ENCODE measurements around the gene FUCA2.
A peak's percentile ranks its signal among the peaks of the same experiment; 100 is the strongest.

The FUCA2 gene, protein sequence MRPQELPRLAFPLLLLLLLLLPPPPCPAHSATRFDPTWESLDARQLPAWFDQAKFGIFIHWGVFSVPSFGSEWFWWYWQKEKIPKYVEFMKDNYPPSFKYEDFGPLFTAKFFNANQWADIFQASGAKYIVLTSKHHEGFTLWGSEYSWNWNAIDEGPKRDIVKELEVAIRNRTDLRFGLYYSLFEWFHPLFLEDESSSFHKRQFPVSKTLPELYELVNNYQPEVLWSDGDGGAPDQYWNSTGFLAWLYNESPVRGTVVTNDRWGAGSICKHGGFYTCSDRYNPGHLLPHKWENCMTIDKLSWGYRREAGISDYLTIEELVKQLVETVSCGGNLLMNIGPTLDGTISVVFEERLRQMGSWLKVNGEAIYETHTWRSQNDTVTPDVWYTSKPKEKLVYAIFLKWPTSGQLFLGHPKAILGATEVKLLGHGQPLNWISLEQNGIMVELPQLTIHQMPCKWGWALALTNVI

DNA sequence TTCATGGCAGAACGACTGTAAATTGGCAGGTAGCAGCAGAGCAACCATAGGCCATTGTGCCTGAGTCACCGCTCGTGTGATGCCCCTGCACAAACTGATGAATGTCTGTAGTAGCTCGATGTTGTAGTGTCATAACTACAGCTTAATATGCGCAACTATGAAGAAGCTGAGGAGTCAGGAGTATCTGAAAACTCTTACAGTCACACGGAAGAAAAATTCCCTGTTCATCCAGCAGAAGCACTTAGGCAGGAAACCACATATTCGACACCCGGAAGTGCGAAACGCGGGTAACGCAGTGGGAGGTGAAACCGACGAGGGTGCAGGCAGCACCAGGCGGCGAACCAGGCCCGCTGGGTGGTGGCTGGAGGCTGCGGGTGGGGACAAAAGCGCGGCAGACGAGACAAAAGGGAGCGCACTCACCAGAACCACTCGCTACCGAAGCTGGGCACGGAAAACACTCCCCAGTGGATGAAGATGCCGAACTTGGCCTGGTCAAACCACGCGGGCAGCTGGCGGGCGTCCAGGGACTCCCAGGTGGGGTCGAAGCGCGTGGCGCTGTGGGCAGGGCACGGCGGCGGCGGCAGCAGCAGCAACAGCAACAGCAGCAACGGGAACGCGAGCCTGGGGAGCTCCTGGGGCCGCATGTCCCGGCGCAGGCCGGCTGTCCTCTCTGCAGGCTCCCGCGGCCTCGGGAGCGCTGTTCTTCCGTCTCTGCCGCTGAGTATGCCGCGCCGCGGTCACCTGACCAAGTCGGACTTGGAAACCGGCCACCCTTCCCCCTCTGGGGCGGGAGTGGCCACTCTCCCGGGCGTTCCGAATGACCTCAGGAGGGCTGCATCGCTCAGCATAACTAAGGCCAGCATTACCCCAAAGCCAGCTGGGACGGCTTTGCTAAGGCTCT, at the start of gene FUCA2:
TSS of gene FUCA2 (minus strand) at position 730 of the 901 bp plus-strand sequence. CDS start at position 644, 86 bp downstream.
- peak; percentile 45 to 54 for DNase-seq (ENCODE audit: low read depth in 2 of 2)

DNA sequence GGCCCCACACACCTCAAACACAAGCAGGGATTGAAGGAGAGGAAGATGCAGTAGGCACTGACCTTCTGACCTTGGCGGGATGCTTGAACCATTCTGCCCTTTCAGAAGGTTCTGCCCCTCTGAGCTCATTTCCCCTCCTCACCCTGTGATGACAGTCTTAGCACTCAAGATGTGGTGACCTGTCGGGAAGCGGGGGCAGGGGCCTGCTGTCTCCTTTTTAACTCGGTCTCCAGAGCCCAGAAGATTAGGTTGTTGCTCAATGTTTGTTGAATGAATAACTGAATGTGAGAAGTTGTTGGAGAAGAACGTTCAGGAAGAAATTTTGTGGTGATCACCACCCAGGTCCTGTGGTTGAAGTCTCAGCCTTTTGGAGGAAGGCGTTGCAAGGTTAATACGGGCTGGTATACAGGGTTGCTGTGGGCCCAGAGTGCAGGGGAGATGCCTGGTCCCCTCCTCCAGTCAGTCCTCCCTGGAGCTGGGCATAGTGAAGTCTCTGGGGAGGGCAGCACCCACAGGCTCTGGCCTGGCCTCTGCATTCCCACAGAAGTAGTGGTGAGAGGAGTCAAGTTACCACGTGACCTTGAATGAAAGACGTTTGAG, 49.7 kb upstream of the FUCA2 start:
- no peak for DNase-seq (ENCODE audit: low read depth in 2 of 2)

DNA sequence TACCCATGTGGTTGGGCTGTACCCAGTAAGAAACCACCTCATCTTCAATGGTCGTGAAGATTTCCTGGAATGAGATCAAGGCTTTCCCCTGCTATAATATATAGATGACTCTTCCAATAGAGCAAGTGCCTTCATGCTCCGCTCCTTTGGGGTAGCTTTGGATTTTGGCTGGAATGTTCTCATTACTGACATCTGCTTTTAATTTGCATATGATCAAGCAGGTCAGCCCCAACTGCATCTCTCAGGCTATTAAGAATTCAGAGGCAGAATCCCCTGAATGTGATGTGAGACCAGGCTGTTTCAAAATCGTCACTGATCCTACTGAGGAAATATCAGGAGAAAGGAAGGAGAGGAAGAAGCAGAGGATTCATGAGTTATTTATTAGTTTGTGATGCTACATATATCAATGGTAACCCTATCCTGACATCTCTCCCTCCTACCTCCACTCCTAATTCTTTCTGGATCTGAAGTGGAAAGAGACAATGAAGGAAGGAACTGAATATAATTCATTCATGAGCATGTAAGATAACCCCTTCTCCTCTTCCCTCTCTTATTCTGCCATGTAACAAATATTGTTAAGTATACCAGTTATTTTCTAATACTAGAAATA, 47.6 kb upstream of the FUCA2 start:
- no peak for DNase-seq (ENCODE audit: low read depth in 2 of 2)

DNA sequence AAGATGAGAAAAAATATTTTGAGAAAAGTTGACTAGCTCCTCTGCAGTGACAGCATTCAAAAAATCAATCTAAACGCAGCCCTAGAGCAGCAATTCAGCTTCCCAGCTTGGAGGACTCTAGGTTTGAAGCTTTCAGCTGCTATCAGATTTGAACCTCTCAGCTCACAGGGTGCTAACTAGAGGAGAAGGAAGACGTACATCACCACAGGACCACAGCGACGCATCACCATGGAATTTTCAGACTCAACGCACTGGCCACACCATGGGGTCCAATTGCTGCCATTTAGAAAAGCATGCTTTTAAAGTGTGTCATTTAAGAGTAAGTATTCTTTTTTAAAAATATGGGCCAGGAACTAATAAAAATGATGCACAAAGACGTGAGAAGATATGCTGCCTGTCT, 45.0 kb upstream of the FUCA2 start:
- no peak for DNase-seq (ENCODE audit: low read depth in 2 of 2)

DNA sequence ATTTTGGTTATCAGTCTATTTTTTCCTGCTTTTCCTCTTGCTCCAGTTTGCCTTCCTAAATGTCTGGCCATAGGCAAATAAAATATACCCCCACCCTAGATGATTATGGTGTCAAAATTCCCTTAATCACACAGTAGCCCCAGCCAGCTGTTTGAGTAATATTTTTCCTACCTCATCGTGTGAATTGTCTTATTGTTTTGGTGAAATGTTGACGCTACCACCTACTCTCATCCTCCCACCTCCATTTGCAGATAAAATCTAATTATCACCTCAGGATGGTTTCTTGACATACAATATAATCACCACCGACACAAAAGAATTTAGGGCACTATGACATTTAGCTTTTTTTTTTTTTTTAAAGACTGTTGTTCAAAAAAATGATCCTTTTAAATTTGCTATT, 44.1 kb upstream of the FUCA2 start:
- no peak for DNase-seq (ENCODE audit: low read depth in 2 of 2)

DNA sequence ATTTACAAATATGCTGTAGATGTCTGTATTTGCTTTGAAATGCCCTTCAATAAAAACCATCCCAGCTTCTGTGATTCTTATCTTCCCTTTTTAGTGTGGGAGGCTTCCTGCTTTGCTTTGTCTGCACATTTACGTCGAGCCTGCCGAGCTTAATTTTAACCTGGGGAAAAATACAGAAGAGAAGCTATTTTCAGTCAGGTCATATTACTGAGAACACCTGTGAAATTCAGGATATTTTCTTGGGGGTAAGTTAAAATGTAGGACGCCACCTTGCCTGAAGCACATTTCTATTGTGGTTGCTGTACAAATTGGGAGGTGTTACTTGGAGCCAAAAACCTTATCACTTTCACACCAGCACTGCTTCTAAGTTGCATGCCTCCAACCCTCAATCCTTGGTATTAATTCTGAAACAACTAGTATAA, 43.6 kb upstream of the FUCA2 start:
- no peak for DNase-seq (ENCODE audit: low read depth in 2 of 2)

DNA sequence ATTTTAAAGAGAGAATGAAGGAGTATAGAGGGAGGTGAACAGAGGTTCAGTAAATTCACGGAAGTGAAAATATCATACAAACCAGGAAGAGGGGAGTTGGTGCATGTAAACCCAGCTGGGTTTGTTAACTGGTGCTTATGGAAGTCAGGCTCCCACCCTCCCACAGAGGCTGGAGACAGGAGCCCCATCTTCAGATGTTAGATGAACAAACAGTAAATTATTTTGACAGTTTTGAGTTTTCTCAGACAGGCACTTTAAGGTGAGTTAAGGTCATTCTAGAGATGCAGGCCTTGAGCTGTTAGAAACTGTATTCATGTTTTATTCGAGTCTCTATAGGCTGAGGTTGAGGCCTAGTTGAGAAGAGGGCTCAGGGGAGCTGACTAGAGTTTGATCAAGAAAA, 41.8 kb upstream of the FUCA2 start:
- DNase-seq (ENCODE audit: low read depth in 2 of 2): no peak

DNA sequence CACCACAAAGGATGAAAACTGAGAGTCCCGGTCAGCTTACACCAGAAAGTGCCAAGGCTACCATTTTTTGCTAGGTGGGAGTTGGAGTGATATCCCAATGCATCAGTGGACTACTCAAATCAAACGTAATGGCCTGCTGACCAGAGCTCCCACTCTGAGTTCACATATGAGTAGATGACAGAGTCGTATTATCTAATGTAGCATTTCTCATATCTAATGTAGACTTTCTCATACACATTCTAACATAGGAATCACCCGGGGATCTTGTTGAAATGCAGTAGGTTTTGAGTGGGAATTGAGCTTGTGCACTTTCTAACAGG, 38.4 kb upstream of the FUCA2 start:
- no peak for DNase-seq (ENCODE audit: low read depth in 2 of 2)

DNA sequence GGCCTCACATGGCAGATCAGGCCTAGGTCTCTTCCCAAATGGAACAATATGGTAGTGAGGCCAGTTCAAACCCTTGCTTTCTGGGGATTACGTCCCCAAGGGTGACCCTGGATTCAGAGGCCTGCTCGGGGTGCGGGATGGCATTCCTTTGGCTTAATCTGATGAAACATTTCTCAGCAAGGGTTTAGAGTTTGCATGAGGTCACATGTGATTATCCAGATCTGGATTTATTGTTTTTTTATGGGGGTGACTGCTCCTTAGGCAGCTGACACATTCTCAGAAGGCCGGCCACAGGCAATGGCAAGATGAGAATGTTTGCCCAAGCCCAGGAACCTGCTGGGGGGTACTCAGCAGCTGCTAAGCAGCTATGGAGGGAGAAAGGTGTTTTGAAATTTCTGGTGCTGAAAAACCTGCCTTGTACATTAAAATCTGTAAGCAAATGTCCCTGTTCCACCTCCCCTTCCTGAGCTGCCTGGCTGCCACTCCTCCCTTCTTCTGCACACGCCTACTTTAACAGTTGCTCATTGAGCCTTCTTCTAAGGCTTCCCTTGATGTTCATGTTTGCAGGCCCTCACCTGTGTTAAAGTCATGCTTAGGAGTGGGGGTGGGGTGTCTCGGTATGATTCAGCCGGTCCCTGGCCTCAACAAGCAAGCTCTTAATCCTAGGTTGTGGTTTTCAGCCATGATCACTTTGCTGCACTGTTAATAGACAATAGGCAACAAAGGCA, 37.9 kb upstream of the FUCA2 start:
- DNase-seq (ENCODE audit: low read depth in 2 of 2): peak; percentile 27 to 48

DNA sequence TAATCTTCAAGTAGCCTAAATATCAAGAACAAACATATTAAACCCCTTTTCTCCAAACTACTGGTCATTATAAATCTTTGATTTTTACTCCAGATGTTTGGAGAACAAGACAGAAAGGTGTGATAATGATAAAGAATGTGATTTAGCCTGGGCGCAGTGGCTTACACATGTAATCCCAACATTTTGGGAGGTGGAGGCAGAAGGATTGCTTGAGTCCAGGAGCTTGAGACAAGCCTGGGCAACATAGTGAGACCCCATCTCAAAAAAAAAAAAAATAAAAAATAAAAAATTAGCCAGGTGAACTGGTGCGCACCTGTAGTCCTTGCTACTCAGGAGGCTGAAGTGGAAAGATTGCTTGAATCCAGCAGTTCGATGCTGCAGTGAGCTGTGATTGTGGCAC, 35.1 kb upstream of the FUCA2 start:
- DNase-seq (ENCODE audit: low read depth in 2 of 2): no peak

DNA sequence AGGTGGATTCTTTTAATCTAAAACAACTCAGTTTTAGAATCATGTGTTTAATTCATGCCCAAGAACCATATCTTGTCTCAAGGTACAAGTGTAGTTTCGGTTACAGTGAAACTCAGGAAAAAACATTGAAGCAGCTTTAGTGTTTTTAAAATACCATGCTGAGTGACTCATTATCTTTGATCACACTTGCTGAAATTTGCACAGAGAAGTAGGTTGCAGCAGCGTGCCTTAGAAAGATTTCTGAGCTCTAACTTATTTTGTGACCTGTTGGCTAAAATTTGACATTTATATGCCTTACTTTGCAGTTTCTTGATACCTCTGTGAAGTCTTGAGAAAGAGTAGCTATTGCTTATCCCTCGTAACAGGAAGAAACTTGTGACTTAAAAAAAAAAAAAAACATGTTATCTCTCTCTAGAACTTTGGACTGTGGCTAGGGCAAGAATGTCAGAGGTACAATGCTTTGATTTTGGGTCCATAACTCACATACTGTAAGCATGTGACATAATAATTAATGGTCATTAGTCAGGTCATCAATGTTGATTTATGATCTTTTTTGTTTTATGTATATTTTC, 34.5 kb upstream of the FUCA2 start:
- no peak for DNase-seq (ENCODE audit: low read depth in 2 of 2)

DNA sequence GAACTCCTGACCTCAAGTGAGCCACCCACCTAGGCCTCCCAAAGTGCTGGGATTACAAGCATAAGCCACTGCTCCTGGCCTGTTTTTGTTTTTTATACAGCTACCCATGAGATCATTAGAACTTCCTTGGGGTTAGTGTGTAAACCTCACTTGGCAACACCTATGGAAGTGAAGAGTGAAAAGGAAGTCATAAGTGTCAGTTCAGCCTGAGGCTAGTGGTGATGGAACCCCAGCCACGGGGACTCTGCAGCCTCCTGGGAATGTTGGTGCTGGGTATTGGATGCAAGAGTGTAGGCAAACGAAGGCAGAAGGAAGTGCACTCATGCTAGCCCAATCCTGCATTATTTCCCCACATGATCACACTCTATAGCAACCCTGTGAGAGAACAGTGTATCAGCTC, 33.6 kb upstream of the FUCA2 start:
- no peak for DNase-seq (ENCODE audit: low read depth in 2 of 2)

DNA sequence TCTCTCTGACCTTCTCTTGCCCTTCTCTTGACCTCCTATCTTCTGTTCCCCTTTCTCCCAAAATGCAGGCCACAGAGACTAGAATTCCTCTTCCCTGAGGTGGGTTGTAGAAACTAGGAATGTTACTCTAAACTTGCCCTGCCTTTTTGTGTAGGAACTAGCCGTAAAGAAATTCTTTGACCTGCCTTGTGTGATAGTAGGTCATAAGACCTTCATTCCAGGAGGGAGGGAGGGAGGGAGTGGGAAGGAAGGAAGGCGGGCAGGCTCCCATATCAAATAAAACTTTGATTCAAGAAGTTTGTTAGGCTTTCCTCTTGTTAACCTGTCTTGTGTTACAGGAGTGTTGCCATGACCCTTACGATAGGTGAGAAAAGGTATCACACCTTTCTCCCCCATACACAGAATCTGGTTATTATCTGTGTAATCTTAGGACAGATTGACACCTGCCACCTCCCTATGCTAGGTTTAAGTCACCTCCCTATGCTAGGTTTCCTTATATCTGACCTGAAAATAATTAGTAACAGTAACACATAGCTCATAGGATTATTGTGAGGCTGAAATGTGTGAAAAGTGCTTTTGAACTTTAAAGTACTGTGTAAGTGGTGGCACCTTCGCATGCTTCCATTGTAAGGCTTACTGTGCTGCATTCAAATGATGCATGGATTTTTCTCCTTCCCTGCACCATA, 32.6 kb upstream of the FUCA2 start:
- DNase-seq (ENCODE audit: low read depth in 2 of 2): no peak

DNA sequence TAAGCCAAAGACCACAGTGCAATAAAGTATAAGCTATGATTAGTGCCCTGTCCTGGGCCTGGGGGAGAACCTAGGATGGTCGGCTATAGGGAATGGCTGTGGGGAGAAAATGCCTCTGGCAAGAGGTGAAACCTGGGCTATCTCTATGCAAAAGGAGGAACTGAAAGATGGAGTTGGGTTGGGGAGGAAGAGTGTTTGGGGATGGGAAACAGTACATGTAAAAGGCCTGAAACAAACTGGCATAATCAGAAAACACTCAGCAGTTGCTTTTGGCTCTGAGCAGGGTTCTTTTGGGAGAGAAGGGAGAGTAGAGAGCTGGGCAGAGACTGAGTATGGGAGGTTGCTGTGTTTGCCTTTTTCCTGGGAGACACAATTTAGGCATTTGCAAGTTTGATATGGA, 31.9 kb upstream of the FUCA2 start:
- no peak for DNase-seq (ENCODE audit: low read depth in 2 of 2)

DNA sequence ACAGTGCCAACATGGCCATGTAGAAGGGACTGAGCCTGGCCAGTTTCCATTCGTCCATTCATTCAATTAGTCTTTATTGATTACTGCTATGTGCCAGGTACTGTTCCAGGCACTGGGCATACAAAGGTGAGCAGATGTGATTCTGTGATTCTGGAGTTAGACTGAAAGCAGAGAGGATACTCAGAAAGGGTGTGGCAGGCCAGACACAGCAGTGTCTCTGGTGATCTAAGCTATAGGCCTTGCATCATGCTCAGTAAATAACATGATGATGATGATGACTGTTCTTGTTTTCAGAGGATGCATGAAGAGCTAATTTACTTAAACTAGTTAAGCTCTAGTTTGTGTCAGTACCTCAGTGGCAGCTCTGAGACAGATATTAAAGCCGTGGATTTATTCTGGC, 31.4 kb upstream of the FUCA2 start:
- DNase-seq (ENCODE audit: low read depth in 2 of 2): no peak

DNA sequence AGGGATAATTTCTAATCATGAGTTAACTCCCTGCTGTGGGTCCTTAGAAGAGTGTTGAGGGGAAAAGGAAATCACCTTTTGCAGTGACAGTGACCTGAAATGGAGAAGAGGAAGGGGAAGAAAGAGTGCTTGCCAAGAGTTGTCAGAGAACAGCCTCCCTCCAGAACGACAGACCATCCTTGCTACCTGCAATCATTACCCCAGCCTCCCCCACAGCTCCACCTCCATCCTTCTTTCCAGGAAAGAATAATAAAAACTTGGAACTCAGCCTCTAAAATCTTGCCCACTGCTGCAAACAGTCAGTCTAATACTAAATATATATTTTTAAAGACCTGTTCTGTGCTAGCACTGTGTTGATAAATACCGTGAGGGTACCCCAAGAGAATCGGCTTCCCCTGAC, 28.7 kb upstream of the FUCA2 start:
- DNase-seq (ENCODE audit: low read depth in 2 of 2): no peak

DNA sequence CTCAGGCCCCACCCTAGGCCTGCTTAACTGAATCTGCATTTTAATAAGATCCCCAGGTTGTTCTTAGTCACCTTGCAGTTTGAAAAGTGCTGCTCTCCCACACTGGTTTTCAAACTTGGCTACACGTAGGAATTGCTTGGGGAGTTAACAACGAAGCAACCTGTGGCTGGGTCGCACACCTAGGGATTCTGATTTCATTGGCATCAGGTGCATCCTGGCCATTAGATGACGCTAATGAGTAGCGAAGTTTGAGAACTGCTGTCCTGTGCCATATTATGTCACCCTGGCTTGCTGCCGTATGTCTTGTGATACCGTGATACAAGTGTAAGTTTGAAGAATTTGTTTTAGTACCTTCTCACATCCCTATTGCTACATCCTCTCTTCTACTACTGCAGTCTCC, 28.2 kb upstream of the FUCA2 start:
- no peak for DNase-seq (ENCODE audit: low read depth in 2 of 2)

DNA sequence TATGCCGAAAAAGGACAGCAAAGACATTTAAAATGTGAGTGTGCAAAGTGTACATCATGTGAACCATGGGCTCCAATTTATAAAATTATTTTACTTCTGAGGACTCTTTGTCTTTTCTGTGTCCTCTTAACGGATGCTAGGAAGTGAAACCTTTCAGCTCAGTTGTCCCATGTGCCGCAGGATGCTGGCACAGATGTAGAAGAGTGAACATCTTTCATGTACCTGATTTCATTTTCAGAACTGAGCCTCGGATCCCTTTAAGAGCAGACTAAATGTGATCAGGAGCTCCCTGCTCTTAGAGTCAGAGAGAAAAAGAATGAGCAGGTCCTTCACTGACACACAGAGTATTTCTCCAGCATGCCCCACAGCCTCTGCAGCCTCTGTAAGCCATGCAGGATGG, 27.6 kb upstream of the FUCA2 start:
- no peak for DNase-seq (ENCODE audit: low read depth in 2 of 2)

DNA sequence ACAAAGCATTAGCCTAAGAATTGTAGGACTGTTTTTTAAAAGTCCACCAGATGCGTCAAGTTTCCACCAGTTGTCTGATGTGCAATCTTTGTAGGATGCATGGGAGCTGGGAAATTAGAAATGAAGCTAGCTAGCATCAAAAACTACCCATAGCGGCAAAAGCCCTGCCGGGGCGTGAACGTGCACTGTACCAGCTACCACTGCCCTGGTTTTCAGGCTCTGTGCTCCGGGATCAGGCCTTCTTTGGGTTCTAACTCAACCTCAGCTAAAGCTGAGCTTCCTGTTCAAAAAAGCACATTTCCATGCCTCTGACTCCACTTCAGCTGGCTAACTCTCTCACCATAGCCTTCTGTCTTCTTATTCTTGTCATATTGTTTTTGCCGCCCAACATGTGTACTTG, 26.9 kb upstream of the FUCA2 start:
- no peak for DNase-seq (ENCODE audit: low read depth in 2 of 2)

DNA sequence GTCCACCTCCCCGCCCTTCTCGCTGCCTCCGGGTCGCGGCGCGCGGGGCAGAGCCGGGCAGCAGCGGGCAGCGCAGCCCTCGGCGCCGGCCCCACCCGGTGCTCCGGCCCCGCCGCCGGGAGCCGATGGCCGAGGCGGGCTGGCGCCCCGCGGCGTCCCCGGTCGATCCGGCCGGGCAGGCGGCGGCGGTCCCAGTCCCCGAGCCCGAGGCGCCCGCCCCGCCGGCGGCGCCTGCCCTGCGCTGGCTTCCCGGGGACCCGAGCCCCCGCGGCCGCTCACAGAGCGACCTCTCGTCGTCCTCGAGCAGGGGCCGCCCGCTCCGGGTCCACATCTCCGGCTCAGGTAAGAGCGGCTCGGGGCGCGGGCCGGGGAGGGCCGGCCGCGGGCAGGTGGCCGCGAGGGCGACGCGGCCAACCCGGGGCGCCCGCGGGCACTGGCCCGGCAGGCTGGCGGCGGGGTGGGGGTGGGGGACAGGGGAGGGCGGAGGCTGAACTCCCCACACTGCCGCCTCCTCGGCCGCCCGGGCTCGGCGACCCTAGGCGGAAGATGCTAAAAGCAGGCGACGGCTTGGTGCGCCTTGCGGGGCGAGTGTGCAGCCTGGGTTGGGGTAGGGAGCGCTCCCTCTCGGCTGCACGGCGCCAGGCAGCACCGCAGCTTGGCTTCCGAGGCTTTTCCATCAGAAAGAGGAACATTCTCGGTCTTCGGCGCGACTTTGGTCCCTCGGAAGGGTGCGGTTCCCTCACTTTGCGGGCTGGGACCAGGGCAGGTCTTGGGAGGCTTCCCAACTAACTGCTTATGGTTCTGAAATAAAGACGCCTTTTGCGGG, 25.6 kb upstream of the FUCA2 start:
- DNase-seq (ENCODE audit: low read depth in 2 of 2): peak; percentile 28 to 47

All from stimulated activated CD4-positive, alpha-beta T cell treated with anti-CD3 and anti-CD28 coated beads, Interleukin-15, amount 100 ng/mL, for 48 hours (primary cell).